ENCODE measurements around the gene PRC1.
"Not testable (repeated sequence)": the region's sequence is repeated elsewhere in the genome, so short reads cannot be mapped to it uniquely, and the experiment has no call there.

PRC1 gene

GRCh38 chr15:90934256-90934948, 59.9 kb downstream of the PRC1 start:
- DNase-seq (ENCODE audit: low read depth in 1 of 2, low spot score in 1 of 2) = peak; percentile 88 to 92
- no peak for TF ChIP-seq JUND (IDR thresholded peaks at IDR 0.05; ENCODE audit: low read depth)
- in situ Hi-C loops (cut with HindIII; ENCODE audit: low pct_unique_long_range_greater_than_20kb, low sequenced_read_pairs) = no loop called here

DNA sequence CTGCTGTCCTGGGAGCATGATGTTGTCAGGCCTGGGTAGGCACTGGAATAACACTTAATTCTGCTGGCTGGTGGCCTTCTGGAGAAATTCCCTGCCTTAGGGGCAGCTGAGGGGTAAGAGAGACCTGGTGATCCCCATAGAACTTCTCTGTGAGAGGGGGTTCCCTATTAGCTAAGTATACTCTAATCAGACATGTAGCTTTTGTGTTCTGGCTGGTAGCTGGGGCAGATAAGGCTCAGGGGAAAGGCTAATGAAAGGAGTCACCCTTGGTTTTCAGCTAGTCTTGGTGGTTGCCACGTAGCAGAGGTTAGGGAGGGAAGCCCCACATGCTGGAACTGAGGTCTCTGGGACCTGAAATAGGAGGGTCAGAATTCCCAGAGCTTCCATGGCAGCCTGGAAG, 61.0 kb downstream of the PRC1 start:
- DNase-seq (ENCODE audit: low read depth in 1 of 2, low spot score in 1 of 2) = no peak
- in situ Hi-C loops (cut with HindIII; ENCODE audit: low pct_unique_long_range_greater_than_20kb, low sequenced_read_pairs) = no loop called here
- TF ChIP-seq JUND (IDR thresholded peaks at IDR 0.05; ENCODE audit: low read depth) = no peak

DNA sequence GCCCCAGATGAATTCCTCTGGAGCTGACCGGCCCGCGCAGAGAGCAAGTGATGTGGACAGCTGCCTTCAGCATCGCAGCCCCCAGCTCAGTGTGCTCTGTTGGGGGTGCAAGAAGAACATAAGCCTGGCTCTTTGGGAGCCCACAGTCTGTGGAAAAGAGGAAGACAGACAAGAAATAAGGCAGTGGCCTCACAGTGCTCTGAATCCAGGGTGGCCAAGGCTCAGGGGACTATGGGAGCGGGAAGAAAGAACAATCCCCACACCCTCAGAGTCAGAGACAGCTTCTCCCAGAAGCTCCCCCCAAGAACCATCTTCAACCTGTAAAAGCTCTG, 61.7 kb downstream of the PRC1 start:
- DNase-seq (ENCODE audit: low read depth in 1 of 2, low spot score in 1 of 2) = no peak
- in situ Hi-C loops (cut with HindIII; ENCODE audit: low pct_unique_long_range_greater_than_20kb, low sequenced_read_pairs) = no loop called here
- TF ChIP-seq JUND (IDR thresholded peaks at IDR 0.05; ENCODE audit: low read depth) = no peak

GRCh38 chr15:90931828-90932659, 62.3 kb downstream of the PRC1 start, which contains the start of gene HDDC3:
Gene HDDC3, minus strand, starts transcription at chr15:90932549. Its CDS starts 9 bp downstream, at chr15:90932540.
- DNase-seq (ENCODE audit: low read depth in 1 of 2, low spot score in 1 of 2) = peak; percentile 92 to 97
- no peak for TF ChIP-seq JUND (IDR thresholded peaks at IDR 0.05; ENCODE audit: low read depth)
- in situ Hi-C loops (cut with HindIII; ENCODE audit: low pct_unique_long_range_greater_than_20kb, low sequenced_read_pairs) = no loop called here

DNA sequence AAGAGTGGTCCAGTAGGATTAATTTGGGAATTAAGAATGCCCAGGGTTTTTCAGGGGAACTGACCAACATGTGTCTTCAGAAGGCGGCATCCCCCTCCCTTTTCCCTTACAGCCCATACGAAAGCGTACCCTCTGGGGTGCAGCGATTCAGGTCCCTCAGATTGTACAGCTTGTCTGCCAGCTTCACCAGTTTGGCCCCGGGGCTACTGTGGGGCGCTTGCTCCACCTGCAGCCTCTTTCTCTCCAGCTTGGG, 62.8 kb downstream of the PRC1 start:
- TF ChIP-seq JUND (IDR thresholded peaks at IDR 0.05; ENCODE audit: low read depth) = no peak
- no peak for DNase-seq (ENCODE audit: low read depth in 1 of 2, low spot score in 1 of 2)
- in situ Hi-C loops (cut with HindIII; ENCODE audit: low pct_unique_long_range_greater_than_20kb, low sequenced_read_pairs) = no loop called here

GRCh38 chr15:90930861-90931574, 63.3 kb downstream of the PRC1 start:
- in situ Hi-C loops (cut with HindIII; ENCODE audit: low pct_unique_long_range_greater_than_20kb, low sequenced_read_pairs) = no loop called here
- DNase-seq (ENCODE audit: low read depth in 1 of 2, low spot score in 1 of 2) = no peak
- TF ChIP-seq JUND (IDR thresholded peaks at IDR 0.05; ENCODE audit: low read depth) = no peak

- in situ Hi-C loops (cut with HindIII; ENCODE audit: low pct_unique_long_range_greater_than_20kb, low sequenced_read_pairs) = no loop called here
- DNase-seq (ENCODE audit: low read depth in 1 of 2, low spot score in 1 of 2) = no peak
- TF ChIP-seq JUND (IDR thresholded peaks at IDR 0.05; ENCODE audit: low read depth) = no peak
These were observed 64.9 kb downstream of the PRC1 start for GRCh38 chr15:90929246-90930019.

GRCh38 chr15:90928106-90928505, 66.2 kb downstream of the PRC1 start:
- DNase-seq (ENCODE audit: low read depth in 1 of 2, low spot score in 1 of 2); in situ Hi-C loops (cut with HindIII; ENCODE audit: low pct_unique_long_range_greater_than_20kb, low sequenced_read_pairs): not testable (repeated sequence)

GRCh38 chr15:90926766-90927165, 67.6 kb downstream of the PRC1 start:
- in situ Hi-C loops (cut with HindIII; ENCODE audit: low pct_unique_long_range_greater_than_20kb, low sequenced_read_pairs); DNase-seq (ENCODE audit: low read depth in 1 of 2, low spot score in 1 of 2): not testable (repeated sequence)

- no peak for TF ChIP-seq JUND (IDR thresholded peaks at IDR 0.05; ENCODE audit: low read depth)
- no peak for DNase-seq (ENCODE audit: low read depth in 1 of 2, low spot score in 1 of 2)
- in situ Hi-C loops (cut with HindIII; ENCODE audit: low pct_unique_long_range_greater_than_20kb, low sequenced_read_pairs) = no loop called here
These were observed 70.0 kb downstream of the PRC1 start for GRCh38 chr15:90924375-90924774.

- in situ Hi-C loops (cut with HindIII; ENCODE audit: low pct_unique_long_range_greater_than_20kb, low sequenced_read_pairs); DNase-seq (ENCODE audit: low read depth in 1 of 2, low spot score in 1 of 2): not testable (repeated sequence)
These were observed 71.5 kb downstream of the PRC1 start for GRCh38 chr15:90922712-90923322.

- in situ Hi-C loops (cut with HindIII; ENCODE audit: low pct_unique_long_range_greater_than_20kb, low sequenced_read_pairs) = no loop called here
- no peak for DNase-seq (ENCODE audit: low read depth in 1 of 2, low spot score in 1 of 2)
- TF ChIP-seq JUND (IDR thresholded peaks at IDR 0.05; ENCODE audit: low read depth) = no peak
These were observed 72.4 kb downstream of the PRC1 start for GRCh38 chr15:90921887-90922286.

Data from T47D (cell line).